ENCODE measurements around the gene PRDM1.

- TF ChIP-seq POLR2A (IDR thresholded peaks at IDR 0.05), result no peak
- TF ChIP-seq, protein P1, sequence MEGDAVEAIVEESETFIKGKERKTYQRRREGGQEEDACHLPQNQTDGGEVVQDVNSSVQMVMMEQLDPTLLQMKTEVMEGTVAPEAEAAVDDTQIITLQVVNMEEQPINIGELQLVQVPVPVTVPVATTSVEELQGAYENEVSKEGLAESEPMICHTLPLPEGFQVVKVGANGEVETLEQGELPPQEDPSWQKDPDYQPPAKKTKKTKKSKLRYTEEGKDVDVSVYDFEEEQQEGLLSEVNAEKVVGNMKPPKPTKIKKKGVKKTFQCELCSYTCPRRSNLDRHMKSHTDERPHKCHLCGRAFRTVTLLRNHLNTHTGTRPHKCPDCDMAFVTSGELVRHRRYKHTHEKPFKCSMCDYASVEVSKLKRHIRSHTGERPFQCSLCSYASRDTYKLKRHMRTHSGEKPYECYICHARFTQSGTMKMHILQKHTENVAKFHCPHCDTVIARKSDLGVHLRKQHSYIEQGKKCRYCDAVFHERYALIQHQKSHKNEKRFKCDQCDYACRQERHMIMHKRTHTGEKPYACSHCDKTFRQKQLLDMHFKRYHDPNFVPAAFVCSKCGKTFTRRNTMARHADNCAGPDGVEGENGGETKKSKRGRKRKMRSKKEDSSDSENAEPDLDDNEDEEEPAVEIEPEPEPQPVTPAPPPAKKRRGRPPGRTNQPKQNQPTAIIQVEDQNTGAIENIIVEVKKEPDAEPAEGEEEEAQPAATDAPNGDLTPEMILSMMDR (IDR thresholded peaks at IDR 0.05), result no peak
Observed at GRCh38 chr6:106046116-106046853, 39.9 kb upstream of the PRDM1 start.

All from heart left ventricle (tissue), 13 donors.